GM21515 (cell line): ENCODE data around the gene DCST2.

Source experiments
- ATAC-seq: cut with Tn5 transposase; IDR thresholded peaks from one replicate; pipeline ENCODE4 v1.9.1; 2021; ENCODE audit not compliant: unreplicated experiment

Gene DCST2

GRCh38 chr1:155029513-155030242 is 3.9 kb downstream of the DCST2 start:
- ATAC-seq = no peak

DNA sequence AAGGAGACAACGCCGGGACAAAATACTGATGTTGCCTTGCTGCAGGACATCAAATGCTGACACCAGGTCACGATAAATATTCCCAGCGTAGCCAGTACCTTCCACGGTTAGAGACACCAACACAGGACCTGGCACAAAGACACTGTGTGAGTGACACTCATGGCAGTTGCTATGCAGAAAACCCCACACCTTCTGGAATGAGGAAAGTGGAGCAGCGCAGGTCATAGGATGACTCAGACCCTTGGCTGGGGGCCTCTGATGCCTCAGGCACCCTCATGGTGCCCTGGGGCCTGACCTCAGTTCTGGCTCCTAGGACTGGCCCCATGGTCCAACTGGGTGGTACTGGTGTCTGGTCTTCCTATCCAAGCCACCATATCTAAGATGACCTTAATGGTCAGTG is 7.0 kb downstream of the DCST2 start:
- ATAC-seq = no peak

DNA sequence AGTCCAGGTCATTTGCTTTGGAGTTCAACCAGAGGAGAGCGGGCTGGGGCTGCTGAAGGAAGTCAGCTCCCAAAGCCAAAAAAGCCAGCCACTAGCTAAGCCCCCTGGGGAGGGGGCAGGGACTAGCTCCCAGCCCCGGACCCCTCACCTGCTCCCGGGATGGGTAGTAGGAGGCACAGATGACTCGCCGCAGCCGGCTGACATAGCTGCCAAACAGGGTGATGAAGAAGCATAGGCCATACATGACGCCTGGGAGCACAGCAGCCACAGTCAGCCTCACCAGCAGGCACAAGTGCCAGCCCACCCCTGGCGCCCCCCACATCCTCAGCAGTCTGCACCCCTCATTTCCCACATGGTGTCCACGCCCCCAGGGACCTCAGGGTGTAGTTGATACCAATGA is 7.4 kb downstream of the DCST2 start:
- ATAC-seq = no peak

GRCh38 chr1:155024315-155024714 is 9.3 kb downstream of the DCST2 start:
- no peak for ATAC-seq

- no peak for ATAC-seq
These were observed 10.0 kb downstream of the DCST2 start for GRCh38 chr1:155023627-155024026.

DNA sequence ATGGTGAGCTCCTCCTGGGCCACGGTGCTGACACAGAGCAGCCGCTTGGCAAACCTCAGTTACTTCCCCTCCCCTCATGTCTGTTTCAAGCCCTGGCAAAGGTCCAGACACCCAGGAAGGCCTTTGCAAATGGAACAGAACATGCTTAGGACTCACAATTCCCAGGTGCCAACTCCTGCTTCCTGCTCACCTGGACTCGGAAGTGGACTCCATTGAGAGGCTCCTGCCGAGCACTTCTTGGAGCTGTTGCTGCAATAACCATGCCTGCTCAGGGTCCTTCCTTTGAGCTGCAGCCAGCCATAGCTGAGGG is 10.7 kb downstream of the DCST2 start:
- no peak for ATAC-seq

DNA sequence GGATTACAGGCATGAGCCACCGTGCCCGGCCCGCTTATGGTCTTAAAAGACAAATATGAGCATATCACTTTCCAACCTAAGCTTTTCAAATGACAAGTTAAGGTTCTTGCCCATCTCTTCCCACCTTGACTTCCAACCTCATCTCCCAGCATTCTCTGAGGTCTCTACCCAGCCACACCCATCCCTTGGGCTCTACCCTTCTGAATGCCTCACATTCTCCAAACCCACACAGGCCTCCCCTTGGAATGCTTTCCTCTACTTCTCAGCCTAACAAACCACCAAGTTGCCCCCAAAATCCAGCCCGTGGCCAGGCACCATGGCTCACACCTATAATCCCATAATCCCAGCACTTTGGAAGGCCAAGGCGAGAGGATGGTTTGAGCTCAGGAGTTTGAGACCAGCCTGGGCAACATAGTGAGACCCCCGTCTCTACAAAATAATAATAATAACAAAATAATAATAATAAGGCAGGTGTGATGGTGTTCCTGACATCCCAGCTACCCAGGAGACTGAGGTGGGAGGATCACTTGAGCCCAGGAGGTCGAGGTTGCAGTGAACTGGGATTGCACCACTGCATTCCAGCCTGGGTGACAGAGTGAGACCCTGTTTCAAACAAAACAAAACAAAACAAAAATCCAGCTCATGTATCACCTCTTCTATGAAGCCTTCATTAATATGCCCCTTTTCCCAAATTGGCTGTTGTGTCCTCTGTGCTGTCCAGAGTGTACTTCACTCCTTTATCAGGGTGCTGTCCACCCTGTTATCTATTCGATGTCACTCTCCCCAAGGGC is 11.2 kb downstream of the DCST2 start:
- ATAC-seq = no peak

- no peak for ATAC-seq
These were observed 14.0 kb downstream of the DCST2 start for GRCh38 chr1:155019377-155020245.

GRCh38 chr1:155018617-155019348 is 14.8 kb downstream of the DCST2 start:
- ATAC-seq = no peak

DNA sequence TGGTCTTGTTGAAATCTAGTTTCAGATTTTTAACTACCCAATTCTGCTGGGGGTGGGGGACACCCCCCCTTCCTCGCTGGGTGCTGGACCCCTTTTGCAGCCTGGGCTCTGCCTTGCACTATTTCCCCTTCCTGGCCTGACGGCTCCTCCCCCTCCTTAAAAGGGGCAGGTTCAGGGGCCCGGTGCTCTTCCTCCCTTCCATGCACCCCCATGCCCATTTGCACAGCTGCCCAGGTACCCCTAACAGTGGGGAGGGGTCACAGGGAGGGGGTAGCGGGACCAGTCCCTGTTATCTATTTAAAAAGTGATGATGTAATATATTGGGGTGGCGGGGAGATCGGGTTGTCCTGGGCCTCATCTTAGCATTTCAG is 15.7 kb downstream of the DCST2 start:
- no peak for ATAC-seq

GRCh38 chr1:155017041-155017945 is 16.3 kb downstream of the DCST2 start:
- peak; percentile 56 for ATAC-seq

DNA sequence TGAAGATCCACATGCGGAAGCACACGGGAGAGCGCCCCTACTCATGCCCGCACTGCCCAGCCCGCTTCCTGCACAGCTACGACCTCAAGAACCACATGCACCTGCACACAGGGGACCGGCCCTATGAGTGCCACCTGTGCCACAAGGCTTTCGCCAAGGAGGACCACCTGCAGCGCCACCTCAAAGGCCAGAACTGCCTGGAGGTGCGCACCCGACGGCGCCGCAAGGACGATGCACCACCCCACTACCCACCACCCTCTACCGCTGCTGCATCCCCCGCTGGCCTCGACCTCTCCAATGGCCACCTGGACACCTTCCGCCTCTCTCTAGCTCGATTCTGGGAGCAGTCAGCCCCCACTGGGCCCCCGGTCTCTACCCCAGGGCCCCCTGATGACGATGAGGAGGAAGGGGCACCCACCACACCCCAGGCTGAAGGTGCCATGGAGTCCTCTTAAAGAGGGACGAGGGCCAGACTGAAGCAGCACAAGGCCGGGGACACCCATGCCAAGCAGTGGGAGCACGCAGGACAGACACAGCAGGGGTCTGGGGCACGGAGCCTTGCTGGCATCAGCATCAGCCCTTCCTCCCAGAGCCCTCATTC is 17.2 kb downstream of the DCST2 start:
- ATAC-seq = no peak

DNA sequence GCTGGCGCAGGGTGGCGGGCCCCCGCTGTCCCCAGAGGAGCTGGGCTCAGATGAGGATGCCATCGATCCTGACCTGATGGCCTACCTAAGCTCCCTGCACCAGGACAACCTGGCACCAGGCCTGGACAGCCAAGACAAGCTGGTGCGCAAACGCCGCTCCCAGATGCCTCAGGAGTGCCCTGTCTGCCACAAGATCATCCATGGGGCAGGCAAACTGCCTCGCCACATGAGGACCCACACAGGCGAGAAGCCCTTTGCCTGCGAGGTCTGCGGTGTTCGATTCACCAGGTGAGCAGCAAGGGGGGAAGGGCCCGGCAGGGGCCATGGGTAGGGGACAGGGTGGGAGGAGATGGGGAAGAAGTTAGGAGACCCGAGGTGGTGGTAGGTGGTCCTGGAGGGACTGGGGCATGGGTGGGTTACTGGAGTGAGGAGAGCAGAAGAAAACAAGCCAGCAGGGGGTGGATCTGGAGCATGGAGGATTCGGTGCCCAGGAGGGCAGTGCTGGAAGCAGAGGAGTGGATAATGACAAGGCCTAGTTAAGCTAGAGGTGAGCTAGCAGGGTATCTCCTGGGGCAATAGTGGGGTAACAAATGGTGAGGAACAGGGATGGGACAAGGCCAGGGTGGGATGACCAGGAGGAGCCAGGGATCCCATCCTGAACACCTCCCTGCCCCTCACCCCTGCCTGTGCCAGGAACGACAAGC is 17.9 kb downstream of the DCST2 start:
- ATAC-seq = no peak

GRCh38 chr1:155014709-155015508 is 18.7 kb downstream of the DCST2 start:
- no peak for ATAC-seq

DNA sequence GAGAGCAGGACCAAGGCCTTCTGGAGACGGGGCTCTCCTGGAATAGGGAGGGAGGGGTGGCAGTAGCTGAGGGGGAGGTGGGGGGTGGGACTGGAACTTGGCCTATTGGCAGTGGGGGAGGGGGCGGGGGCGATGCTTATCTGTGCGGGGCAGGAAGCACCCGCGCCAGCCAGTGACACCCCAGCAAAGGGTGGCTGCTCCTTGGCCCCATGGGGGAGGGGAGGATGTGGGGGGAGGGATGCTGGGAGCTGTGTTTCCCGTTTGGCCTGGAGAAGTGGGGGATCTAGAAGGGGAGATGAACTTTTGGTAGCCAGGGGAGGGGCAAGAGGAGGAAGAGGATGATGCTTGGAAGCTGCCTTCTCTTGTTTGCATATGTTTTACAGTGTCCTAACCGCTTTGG is 19.9 kb downstream of the DCST2 start:
- no peak for ATAC-seq

DNA sequence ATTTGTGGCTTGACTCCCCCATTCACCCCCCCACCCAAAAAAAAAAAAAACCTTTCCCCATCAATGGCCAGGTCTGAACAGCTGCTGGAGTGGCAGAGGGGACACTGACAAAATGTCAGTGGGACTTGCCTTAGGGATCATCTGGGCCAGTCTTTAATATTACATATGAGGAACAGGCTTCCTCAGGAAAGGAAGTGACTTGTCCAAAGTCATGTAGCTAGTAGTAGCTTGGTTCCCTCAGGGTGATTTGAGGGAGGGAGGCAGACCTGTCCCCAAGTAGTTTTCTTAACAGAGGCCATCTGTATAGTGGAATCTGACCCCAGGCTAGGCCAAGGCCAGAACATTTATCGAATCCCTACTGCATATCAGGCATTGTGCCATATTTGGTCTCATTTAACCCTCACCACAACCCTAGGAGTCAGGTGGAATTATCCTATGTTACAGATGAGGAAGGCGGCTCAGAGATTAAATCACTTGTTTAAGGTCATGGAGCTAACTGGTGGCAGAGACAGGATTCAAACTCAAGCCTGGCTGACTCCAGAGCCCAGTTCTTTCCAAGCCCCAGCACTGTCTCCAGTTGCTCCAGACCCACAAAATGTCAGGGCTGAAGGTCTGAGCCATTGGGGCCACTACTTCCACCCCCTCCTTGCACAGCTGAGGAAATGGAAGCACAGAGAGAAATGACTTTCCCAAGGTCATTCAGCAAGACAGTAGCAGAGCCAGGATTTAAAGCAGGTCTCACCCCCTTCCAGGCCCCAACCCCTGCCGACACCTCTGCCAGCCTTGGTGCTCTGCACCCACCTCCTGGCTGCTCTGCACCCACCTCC is 20.6 kb downstream of the DCST2 start:
- ATAC-seq = no peak

- no peak for ATAC-seq
These were observed 21.5 kb downstream of the DCST2 start for GRCh38 chr1:155012026-155012546.
